Prostate gland (tissue), 2 donors: ENCODE measurements around the gene WDR93. TPM values are rescaled to one million over a fixed set of nuclear protein-coding genes. Genes with fewer than 3 reads are reported as not detected.

Experiments
- DNase-seq: peaks from one replicate; pipeline ENCODE4 v3.0.0-alpha.2; 2019; ENCODE audit warnings: low spot score
- H3K27ac ChIP-seq, 2 donors: fragments of 200-600 bp; sonication (generic); 2 replicates each; pipeline ENCODE4 v1.5.1; 2017 to 2019
- H3K27me3 ChIP-seq: fragments of 200-600 bp; sonication (generic); replicated peaks from 2 replicates; pipeline ENCODE4 v1.5.1; 2019; ENCODE audit not compliant: insufficient read depth
- H3K36me3 ChIP-seq, 2 donors: fragments of 200-600 bp; sonication (generic); 1 replicate in 1 of 2; 2 replicates in 1 of 2; pipeline versions ENCODE4 v1.5.1 to v1.8.1; 2017 to 2019
- H3K4me1 ChIP-seq: fragments of 200-600 bp; sonication (generic); replicated peaks from 2 replicates; pipeline ENCODE4 v1.5.1; 2019
- H3K4me3 ChIP-seq, 2 donors: fragments of 200-600 bp; sonication (generic); 2 replicates each; pipeline ENCODE4 v1.5.1; 2017 to 2019
- H3K9me3 ChIP-seq: fragments of 200-600 bp; sonication (generic); 2 replicates; pipeline ENCODE4 v1.5.1; 2017
- POLR2A ChIP-seq: fragments of 450-650 bp; IDR thresholded peaks from one replicate; pipeline ENCODE4 v1.6.1; 2016; ENCODE audit warnings: antibody characterized with exemption, mild to moderate bottlenecking
- POLR2AphosphoS5 ChIP-seq: sonication (generic); formaldehyde crosslinking; IDR thresholded peaks from one replicate; pipeline ENCODE4 v1.6.1; 2017; ENCODE audit warnings: antibody characterized with exemption
- WGBS: methylation state at CpG from one replicate; pipeline ENCODE4 v1.1.5; 2018; 5-methylcytosine and 5-hydroxymethylcytosine counted together
- intact Hi-C: fragments of 100-400 bp; cut with DNase I; formaldehyde crosslinking; loops from one replicate; pipeline ENCODE4 v1.14.2; 2022
- total RNA-seq, 2 donors: library from RNA; depleted of rRNA; stranded (reverse); fragments of >200 nt; gene quantifications; one replicate each; pipeline ENCODE4 v1.1.0, GENCODE V29; 2016
- TF ChIP-seq, protein P1 (sequence below), 4 experiments: fragments of 200-600 bp in 2 of 4; fragments of 450-650 bp in 2 of 4; sonication (generic) in 2 of 4; IDR thresholded peaks; 1 replicate in 3 of 4; 2 replicates in 1 of 4; pipeline ENCODE4 v1.5.1; 2016 to 2019; ENCODE audit warnings: antibody characterized with exemption in 4 of 4, mild to moderate bottlenecking in 2 of 4, moderate library complexity in 2 of 4

WDR93 gene
- total RNA-seq, 2 donors from 2014 or later = 0.18 to 3.0 TPM

DNA sequence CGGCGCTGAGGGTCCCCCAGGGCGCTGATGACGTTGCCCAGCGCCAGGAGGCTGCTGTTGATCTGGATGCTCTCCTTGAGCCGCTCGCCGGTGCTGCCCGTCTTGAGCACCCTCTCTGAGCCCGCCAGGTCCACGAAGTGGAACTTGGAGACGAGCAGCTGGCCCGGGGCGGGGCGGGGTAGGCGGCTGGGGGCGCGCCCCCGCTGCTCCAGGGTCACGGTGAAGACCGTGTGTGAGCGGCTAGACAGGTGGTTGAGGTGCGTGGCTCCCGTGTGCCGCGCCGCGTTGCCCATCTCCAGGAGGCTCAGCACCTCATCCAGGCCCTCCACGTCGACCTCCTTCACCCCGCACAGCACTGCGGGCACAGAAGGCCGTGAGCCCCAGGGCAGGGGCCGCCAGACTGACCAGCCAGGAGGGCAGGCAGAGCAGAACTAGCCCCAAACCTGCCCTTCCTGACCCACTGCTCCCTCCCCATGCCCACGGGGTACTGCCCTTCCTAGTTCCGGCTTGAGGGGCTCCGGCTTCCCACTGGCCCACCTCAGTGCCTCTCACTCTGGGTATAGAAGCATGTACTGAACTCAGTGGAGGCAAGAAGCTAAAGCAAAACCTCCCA, 41.5 kb upstream of the WDR93 start:
- WGBS = 91% methylated on average over 26 of the region's 37 CpGs
- intact Hi-C loops = loop anchor here (10.0 kb wide), 1 partner anchor 96 kb away; no protein-coding TSS in a partner anchor
- no peaks in the 10 kb centered on the region for H3K4me1 ChIP-seq
- H3K27ac ChIP-seq = no peak overlapping the region
- H3K27me3 ChIP-seq = no peaks in the 10 kb centered on the region
- no peak overlapping the region for H3K4me3 ChIP-seq
- no peak for DNase-seq
- H3K9me3 ChIP-seq = no peaks in the 10 kb centered on the region
- H3K36me3 ChIP-seq = no peaks in the 10 kb centered on the region
- TF ChIP-seq POLR2AphosphoS5 = no peak
- TF ChIP-seq, protein P1, sequence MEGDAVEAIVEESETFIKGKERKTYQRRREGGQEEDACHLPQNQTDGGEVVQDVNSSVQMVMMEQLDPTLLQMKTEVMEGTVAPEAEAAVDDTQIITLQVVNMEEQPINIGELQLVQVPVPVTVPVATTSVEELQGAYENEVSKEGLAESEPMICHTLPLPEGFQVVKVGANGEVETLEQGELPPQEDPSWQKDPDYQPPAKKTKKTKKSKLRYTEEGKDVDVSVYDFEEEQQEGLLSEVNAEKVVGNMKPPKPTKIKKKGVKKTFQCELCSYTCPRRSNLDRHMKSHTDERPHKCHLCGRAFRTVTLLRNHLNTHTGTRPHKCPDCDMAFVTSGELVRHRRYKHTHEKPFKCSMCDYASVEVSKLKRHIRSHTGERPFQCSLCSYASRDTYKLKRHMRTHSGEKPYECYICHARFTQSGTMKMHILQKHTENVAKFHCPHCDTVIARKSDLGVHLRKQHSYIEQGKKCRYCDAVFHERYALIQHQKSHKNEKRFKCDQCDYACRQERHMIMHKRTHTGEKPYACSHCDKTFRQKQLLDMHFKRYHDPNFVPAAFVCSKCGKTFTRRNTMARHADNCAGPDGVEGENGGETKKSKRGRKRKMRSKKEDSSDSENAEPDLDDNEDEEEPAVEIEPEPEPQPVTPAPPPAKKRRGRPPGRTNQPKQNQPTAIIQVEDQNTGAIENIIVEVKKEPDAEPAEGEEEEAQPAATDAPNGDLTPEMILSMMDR (IDR thresholded peaks at IDR 0.05) = no peak
- TF ChIP-seq POLR2A = no peak

DNA sequence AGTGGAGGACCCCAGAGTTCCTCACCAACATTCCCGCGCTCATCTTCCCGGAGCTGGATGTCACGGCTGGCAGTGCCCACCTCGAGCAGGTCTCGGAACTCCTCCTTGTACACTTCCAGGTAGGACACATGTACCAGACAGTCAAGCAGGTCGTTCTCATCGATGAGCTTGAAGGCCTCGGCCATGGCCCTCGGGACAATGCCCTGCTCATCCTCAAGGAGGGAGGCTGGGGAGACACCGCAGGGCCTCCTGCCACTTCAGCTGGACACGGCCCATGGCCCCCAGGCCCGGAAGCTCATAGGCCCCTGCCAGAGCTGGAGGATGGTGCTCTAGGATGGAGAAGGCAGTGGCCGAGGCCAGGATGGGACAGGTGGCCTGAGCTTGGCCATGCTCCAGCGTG, 40.9 kb upstream of the WDR93 start:
- intact Hi-C loops = loop anchor here (10.0 kb wide), 1 partner anchor 95 kb away; no protein-coding TSS in a partner anchor
- Histone ChIP-seq H3K36me3 (no peaks in the 10 kb centered on the region), H3K27me3 (no peaks in the 10 kb centered on the region), H3K4me1 (no peaks in the 10 kb centered on the region), H3K4me3 (no peak overlapping the region), H3K27ac (no peak overlapping the region), H3K9me3 (no peaks in the 10 kb centered on the region)
- DNase-seq = no peak
- TF ChIP-seq, protein P1 (IDR thresholded peaks at IDR 0.05) = no peak
- TF ChIP-seq POLR2A = no peak
- TF ChIP-seq POLR2AphosphoS5 = no peak
- WGBS = 93% methylated on average over 15 of the region's 15 CpGs

DNA sequence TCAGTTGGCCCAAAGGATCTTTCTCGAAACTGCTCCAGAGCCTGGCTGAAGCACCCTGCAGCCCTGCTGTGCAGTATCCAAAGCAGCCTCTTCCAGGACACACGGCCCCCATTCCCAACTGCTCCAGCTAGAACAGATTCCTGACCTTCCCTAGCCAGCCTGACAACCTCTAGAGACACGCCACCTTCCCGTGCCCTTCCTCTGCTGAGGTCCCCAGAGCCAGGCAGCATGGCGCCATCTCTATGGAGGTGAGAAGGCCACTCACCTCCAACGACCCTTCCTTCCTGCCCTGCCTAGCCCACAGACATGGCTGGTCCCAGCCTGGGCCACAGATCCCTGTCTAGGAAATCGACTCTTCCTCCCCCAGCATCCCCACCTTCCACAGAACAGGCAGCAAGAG, 38.5 kb upstream of the WDR93 start:
- DNase-seq = no peak
- Histone ChIP-seq H3K27me3 (no peaks in the 10 kb centered on the region), H3K9me3 (no peaks in the 10 kb centered on the region), H3K4me3 (no peak overlapping the region), H3K27ac (no peak overlapping the region), H3K4me1 (no peaks in the 10 kb centered on the region), H3K36me3 (no peaks in the 10 kb centered on the region)
- intact Hi-C loops = no loop called here
- TF ChIP-seq, protein P1 (IDR thresholded peaks at IDR 0.05) = no peak
- TF ChIP-seq POLR2AphosphoS5 = no peak
- WGBS = 77% methylated on average over 7 of the region's 7 CpGs

DNA sequence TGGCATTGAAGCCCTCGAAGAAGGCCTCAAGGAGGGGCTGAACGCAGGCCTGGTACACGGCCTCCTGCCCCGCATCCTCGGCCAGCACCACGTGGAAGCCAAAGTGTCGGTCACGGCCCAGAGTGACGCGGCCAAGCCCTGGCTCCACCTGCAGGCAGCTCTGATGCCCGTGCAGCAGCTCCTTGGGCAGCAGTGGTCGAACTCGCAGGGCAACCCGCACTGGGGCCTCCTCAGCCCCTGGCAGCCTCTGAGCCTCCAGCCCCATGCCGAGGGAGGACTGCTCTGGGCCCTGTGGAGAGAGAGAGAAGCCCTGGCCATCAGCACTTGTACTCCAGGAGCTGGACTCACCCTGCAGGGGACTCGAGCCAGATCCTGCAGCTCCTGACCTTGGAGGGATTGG, 37.9 kb upstream of the WDR93 start:
- H3K36me3 ChIP-seq = no peaks in the 10 kb centered on the region
- no peaks in the 10 kb centered on the region for H3K9me3 ChIP-seq
- H3K27me3 ChIP-seq = no peaks in the 10 kb centered on the region
- no peak for DNase-seq
- TF ChIP-seq, protein P1 (IDR thresholded peaks at IDR 0.05) = no peak
- TF ChIP-seq POLR2AphosphoS5 (no peak), POLR2A (no peak)
- H3K27ac ChIP-seq = no peak overlapping the region
- H3K4me3 ChIP-seq = no peak overlapping the region
- intact Hi-C loops = no loop called here
- WGBS = 88% methylated on average over 11 of the region's 16 CpGs
- no peaks in the 10 kb centered on the region for H3K4me1 ChIP-seq

DNA sequence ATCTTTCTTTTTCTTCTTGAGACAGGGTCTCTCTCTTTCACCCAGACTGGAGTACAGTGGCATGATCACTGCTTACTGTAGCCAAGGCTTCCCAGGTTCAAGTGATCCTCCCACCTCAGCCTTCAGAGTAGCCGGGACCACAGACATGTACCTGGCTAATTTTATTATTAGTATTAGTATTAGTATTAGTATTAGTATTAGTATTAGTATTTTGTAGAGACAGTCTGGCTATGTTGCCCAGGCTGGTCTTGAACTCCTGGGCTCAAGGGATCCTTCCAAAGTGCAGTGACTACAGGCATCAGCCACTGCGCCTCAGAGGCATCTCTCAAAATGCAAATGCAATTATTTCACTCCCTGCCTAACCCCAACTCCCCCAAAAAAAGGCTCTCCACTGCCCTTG, 37.0 kb upstream of the WDR93 start:
- H3K27me3 ChIP-seq = no peaks in the 10 kb centered on the region
- TF ChIP-seq POLR2AphosphoS5 (no peak), POLR2A (no peak)
- TF ChIP-seq, protein P1 (IDR thresholded peaks at IDR 0.05) = no peak
- no peak for DNase-seq
- no peak overlapping the region for H3K27ac ChIP-seq
- H3K4me3 ChIP-seq = no peak overlapping the region
- no peaks in the 10 kb centered on the region for H3K4me1 ChIP-seq
- WGBS = 98% methylated on average over 2 of the region's 2 CpGs
- no peaks in the 10 kb centered on the region for H3K36me3 ChIP-seq
- intact Hi-C loops = no loop called here
- H3K9me3 ChIP-seq = no peaks in the 10 kb centered on the region
